Measurements from ENCODE around the gene BEST1. TPM values are rescaled to one million over a fixed set of nuclear protein-coding genes. Genes with fewer than 3 reads are reported as not detected.
"Not testable (repeated sequence)": the region's sequence is repeated elsewhere in the genome, so short reads cannot be mapped to it uniquely, and the experiment has no call there.

BEST1 gene
- total and polyA plus RNA-seq, 2 donors (not counting 3 experiments of a cell fraction or from before 2014, with no cell fraction given), result 0.04 TPM; not detected in 1

DNA sequence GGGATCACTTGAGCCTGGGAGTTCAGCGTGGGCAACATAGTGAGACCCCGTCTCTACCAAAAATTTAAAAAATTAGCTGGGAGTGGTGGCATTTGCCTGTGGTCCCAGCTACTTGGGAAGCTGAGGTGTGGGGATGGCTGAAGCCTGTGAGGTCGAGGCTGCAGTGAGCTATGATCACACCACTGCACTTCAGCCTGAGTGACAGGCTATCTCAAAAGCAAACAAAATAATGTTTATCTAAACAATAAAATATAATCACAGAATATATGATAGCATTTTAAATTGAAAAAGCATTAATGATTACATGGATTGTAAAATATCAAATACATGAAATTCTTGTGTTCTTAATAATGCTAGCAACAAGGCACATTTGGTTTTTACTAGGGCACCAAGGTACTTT lies 2.7 kb downstream of the BEST1 start:
- BruUV-seq (replicated peaks), result no TSS peak
- Histone ChIP-seq H3K9ac (replicated peaks; ENCODE audit: extremely low read depth, insufficient read depth, low read length) (no peak overlapping the region), H3K4me1 (ENCODE audit: control insufficient read depth, extremely low read depth, insufficient read depth, low read length) (no peaks in the 10 kb centered on the region), H3K36me3 (ENCODE audit: control insufficient read depth in 2 of 2, extremely low read depth in 1 of 2, insufficient read depth in 2 of 2, low read length in 2 of 2) (no peaks in the 10 kb centered on the region), H2AFZ (ENCODE audit: low read depth, low read length) (no peak overlapping the region), H3K79me2 (ENCODE audit: control insufficient read depth, insufficient read depth, low read length) (no peaks in the 10 kb centered on the region), H3K4me2 (ENCODE audit: insufficient read depth, low read length) (no peak overlapping the region), H3K27ac (ENCODE audit: insufficient read depth, low read depth, low read length) (no peak overlapping the region), H4K20me1 (replicated peaks; ENCODE audit: control insufficient read depth, extremely low read depth, insufficient read depth, low read length) (no peaks in the 10 kb centered on the region), H3K9me1 (replicated peaks; ENCODE audit: control insufficient read depth, extremely low read depth, insufficient read depth, low read length) (no peaks in the 10 kb centered on the region), H3K27me3 (ENCODE audit: control insufficient read depth in 2 of 2, insufficient read depth in 2 of 2, low read length in 2 of 2) (peaks cover 5% of the 10 kb centered on the region in 2 experiments), H3K4me3 (replicated peaks in 1 of 3; ENCODE audit: insufficient read depth in 1 of 3, low read depth in 1 of 3, low read length in 3 of 3) (no peak overlapping the region), H3K9me3 (replicated peaks; ENCODE audit: control insufficient read depth, insufficient read depth, low read length) (no peaks in the 10 kb centered on the region)
- ChIA-PET POLR2A (no interaction called here), CTCF (interaction anchor here (0.9 to 8.3 kb wide), 5 partner anchors 10 to 155 kb away, joined by 3 to 254 read pairs (median 4); no protein-coding TSS in a partner anchor)
- no peak for TF ChIP-seq POLR2A (IDR thresholded peaks at IDR 0.05; ENCODE audit: low read depth, low read length)
- TF ChIP-seq MYC (IDR thresholded peaks at IDR 0.05; ENCODE audit: low read depth, low read length), result no peak
- no peak for TF ChIP-seq JUN (IDR thresholded peaks at IDR 0.05; ENCODE audit: borderline replicate concordance, insufficient read depth, insufficient read length, low read depth)
- no peak for TF ChIP-seq POLR2AphosphoS5 (IDR thresholded peaks at IDR 0.05; ENCODE audit: insufficient read depth, low read depth, low read length)
- TF ChIP-seq, protein P1, sequence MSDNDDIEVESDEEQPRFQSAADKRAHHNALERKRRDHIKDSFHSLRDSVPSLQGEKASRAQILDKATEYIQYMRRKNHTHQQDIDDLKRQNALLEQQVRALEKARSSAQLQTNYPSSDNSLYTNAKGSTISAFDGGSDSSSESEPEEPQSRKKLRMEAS (IDR thresholded peaks at IDR 0.05; ENCODE audit: insufficient read depth, insufficient read length), result no peak
- TF ChIP-seq FOS (IDR thresholded peaks at IDR 0.05; ENCODE audit: borderline replicate concordance, insufficient read depth, low read length), result no peak
- TF ChIP-seq EZH2 (IDR thresholded peaks at IDR 0.05; ENCODE audit: borderline replicate concordance, low read depth, low read length, severe bottlenecking), result no peak
- TF ChIP-seq, protein P2, sequence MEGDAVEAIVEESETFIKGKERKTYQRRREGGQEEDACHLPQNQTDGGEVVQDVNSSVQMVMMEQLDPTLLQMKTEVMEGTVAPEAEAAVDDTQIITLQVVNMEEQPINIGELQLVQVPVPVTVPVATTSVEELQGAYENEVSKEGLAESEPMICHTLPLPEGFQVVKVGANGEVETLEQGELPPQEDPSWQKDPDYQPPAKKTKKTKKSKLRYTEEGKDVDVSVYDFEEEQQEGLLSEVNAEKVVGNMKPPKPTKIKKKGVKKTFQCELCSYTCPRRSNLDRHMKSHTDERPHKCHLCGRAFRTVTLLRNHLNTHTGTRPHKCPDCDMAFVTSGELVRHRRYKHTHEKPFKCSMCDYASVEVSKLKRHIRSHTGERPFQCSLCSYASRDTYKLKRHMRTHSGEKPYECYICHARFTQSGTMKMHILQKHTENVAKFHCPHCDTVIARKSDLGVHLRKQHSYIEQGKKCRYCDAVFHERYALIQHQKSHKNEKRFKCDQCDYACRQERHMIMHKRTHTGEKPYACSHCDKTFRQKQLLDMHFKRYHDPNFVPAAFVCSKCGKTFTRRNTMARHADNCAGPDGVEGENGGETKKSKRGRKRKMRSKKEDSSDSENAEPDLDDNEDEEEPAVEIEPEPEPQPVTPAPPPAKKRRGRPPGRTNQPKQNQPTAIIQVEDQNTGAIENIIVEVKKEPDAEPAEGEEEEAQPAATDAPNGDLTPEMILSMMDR (IDR thresholded peaks at IDR 0.05; ENCODE audit: extremely low read depth in 1 of 2, insufficient read depth in 1 of 2, low read depth in 1 of 2, low read length in 2 of 2), result no peak
- no peak for TF ChIP-seq GATA2 (IDR thresholded peaks at IDR 0.05; ENCODE audit: insufficient read depth, insufficient read length, low read depth, low read length)
- dilution Hi-C loops (cut with MboI; ENCODE audit: extremely low pct_ligation_motif_present, low sequenced_read_pairs), result no loop called here
- DNase-seq (ENCODE audit: low read depth, low spot score) (no peak), FAIRE-seq (no peak)
- intact Hi-C loops (cut with micrococcal nuclease), result no loop called here

DNA sequence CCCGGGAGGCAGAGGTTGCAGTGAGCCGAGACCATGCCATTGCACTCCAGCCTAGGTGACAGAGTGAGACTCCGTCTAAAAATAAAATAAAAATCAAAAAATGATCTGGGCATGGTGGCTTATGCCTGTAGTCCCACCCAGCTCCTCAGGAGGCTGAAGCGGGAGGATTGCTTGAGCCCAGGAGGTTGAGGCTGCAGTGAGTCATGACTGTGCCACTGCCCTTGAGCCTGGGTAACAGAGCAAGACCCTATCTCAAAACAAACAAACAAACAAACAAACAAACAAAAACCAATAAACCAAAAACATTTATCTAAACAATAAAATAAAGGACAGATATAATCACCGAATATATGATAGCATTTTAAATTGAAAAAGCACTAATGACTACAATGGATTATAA lies 3.5 kb downstream of the BEST1 start:
- POLR2A ChIA-PET; H4K20me1 ChIP-seq (replicated peaks; ENCODE audit: control insufficient read depth, extremely low read depth, insufficient read depth, low read length); dilution Hi-C loops (cut with MboI; ENCODE audit: extremely low pct_ligation_motif_present, low sequenced_read_pairs); H3K9me1 ChIP-seq (replicated peaks; ENCODE audit: control insufficient read depth, extremely low read depth, insufficient read depth, low read length); H3K9ac ChIP-seq (replicated peaks; ENCODE audit: extremely low read depth, insufficient read depth, low read length); H2AFZ ChIP-seq (ENCODE audit: low read depth, low read length); H3K27ac ChIP-seq (ENCODE audit: insufficient read depth, low read depth, low read length); H3K9me3 ChIP-seq (replicated peaks; ENCODE audit: control insufficient read depth, insufficient read depth, low read length); FAIRE-seq; H3K27me3 ChIP-seq (ENCODE audit: control insufficient read depth in 2 of 2, insufficient read depth in 2 of 2, low read length in 2 of 2); H3K4me3 ChIP-seq (replicated peaks in 1 of 3; ENCODE audit: insufficient read depth in 1 of 3, low read depth in 1 of 3, low read length in 3 of 3); BruUV-seq (replicated peaks); DNase-seq (ENCODE audit: low read depth, low spot score); H3K36me3 ChIP-seq (ENCODE audit: control insufficient read depth in 2 of 2, extremely low read depth in 1 of 2, insufficient read depth in 2 of 2, low read length in 2 of 2); H3K4me2 ChIP-seq (ENCODE audit: insufficient read depth, low read length); H3K79me2 ChIP-seq (ENCODE audit: control insufficient read depth, insufficient read depth, low read length); H3K4me1 ChIP-seq (ENCODE audit: control insufficient read depth, extremely low read depth, insufficient read depth, low read length); intact Hi-C loops (cut with micrococcal nuclease): not testable (repeated sequence)
- CTCF ChIA-PET, result interaction anchor here (0.9 to 8.3 kb wide), 2 partner anchors 129 to 156 kb away, joined by 4 to 254 read pairs; no protein-coding TSS in a partner anchor
